GM12878 (cell line): ENCODE results near the gene RASL12. TPM values are rescaled to one million over a fixed set of nuclear protein-coding genes. Genes with fewer than 3 reads are reported as not detected.

Source experiments
- CEBPZ ChIP-seq: fragments of 150-350 bp; IDR thresholded peaks from 2 replicates; pipeline ENCODE4 v1.6.1; 2016; ENCODE audit warnings: low read depth, low read length
- PAX5 ChIP-seq: IDR thresholded peaks from 2 replicates; pipeline ENCODE4 v1.6.1; 2011; ENCODE audit warnings: low read depth, low read length, borderline replicate concordance
- RBBP5 ChIP-seq: fragments of 200-600 bp; sonication (generic); conservative IDR thresholded peaks from 2 replicates; pipeline ENCODE4 v1.6.1; 2016
- SIX5 ChIP-seq: IDR thresholded peaks from 2 replicates; pipeline ENCODE4 v1.6.1; 2011; ENCODE audit warnings: mild to moderate bottlenecking, low read depth, low read length, moderate library complexity; ENCODE audit not compliant: severe bottlenecking
- SMAD1 ChIP-seq: fragments of 450-650 bp; IDR thresholded peaks from 2 replicates; pipeline ENCODE4 v1.6.1; 2018; ENCODE audit warnings: mild to moderate bottlenecking, low read depth; ENCODE audit not compliant: partially characterized antibody
- SP1 ChIP-seq: IDR thresholded peaks from one replicate; pipeline ENCODE4 v1.6.1; 2011; ENCODE audit warnings: low read depth, low read length
- TCF7 ChIP-seq: IDR thresholded peaks from 2 replicates; pipeline ENCODE4 v1.6.1; 2014; ENCODE audit warnings: antibody characterized with exemption, borderline replicate concordance
- polyA plus RNA-seq, 11 experiments: library from polyadenylated mRNA; depleted of rRNA in 4 of 11; unstranded in 6 of 11; stranded (reverse) in 5 of 11; fragments of >200 nt; fragmentation: Nextera tagmentation in 4 of 11; fragmentation: Illumina TruSeq in 1 of 11; extraction: Ambion mirVana in 4 of 11; extraction: Trizol in 1 of 11; gene quantifications; 1 replicate in 1 of 11; 2 replicates in 10 of 11; pipeline versions ENCODE4 v1.2.1 to v1.2.3, GENCODE V29; 2011 to 2016; ENCODE audit warnings: inconsistent platforms in 2 of 11, missing spikeins in 2 of 11, low read depth in 1 of 11
- total RNA-seq, 4 experiments: library from RNA; depleted of rRNA in 3 of 4; stranded (reverse); fragments of >200 nt in 3 of 4; fragmentation: Illumina TruSeq in 1 of 4; extraction: Trizol in 1 of 4; gene quantifications; 2 replicates each; pipeline versions ENCODE4 v1.2.1 to v1.2.3, GENCODE V29; 2013 to 2021
- TF ChIP-seq, protein P1 (sequence below): fragments of 450-650 bp; IDR thresholded peaks from 2 replicates; pipeline ENCODE4 v1.6.1; 2018; ENCODE audit warnings: borderline replicate concordance, mild to moderate bottlenecking; ENCODE audit not compliant: partially characterized antibody
- TF ChIP-seq, protein P2 (sequence below): fragments of 450-650 bp; IDR thresholded peaks from 2 replicates; pipeline ENCODE4 v1.6.1; 2017; ENCODE audit warnings: mild to moderate bottlenecking, low read depth, inconsistent platforms; ENCODE audit not compliant: poor library complexity, severe bottlenecking

RASL12 gene
- total and polyA plus RNA-seq, 10 of the 15 experiments (the other 5 are each of a cell fraction or from before 2014, with no cell fraction given) = 0.06 to 0.10 TPM; not detected in 8

GRCh38 chr15:65079580-65079979 lies 11.8 kb upstream of the RASL12 start (continued):
- TF ChIP-seq CEBPZ (no peak), SIX5 (no peak), SP1 (no peak), TCF7 (no peak), PAX5 (no peak), RBBP5 (no peak), SMAD1 (no peak)
- TF ChIP-seq, protein P1, sequence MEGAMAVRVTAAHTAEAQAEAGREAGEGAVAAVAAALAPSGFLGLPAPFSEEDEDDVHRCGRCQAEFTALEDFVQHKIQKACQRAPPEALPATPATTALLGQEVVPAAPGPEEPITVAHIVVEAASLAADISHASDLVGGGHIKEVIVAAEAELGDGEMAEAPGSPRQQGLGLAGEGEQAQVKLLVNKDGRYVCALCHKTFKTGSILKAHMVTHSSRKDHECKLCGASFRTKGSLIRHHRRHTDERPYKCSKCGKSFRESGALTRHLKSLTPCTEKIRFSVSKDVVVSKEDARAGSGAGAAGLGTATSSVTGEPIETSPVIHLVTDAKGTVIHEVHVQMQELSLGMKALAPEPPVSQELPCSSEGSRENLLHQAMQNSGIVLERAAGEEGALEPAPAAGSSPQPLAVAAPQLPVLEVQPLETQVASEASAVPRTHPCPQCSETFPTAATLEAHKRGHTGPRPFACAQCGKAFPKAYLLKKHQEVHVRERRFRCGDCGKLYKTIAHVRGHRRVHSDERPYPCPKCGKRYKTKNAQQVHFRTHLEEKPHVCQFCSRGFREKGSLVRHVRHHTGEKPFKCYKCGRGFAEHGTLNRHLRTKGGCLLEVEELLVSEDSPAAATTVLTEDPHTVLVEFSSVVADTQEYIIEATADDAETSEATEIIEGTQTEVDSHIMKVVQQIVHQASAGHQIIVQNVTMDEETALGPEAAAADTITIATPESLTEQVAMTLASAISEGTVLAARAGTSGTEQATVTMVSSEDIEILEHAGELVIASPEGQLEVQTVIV = no peak
- TF ChIP-seq, protein P2, sequence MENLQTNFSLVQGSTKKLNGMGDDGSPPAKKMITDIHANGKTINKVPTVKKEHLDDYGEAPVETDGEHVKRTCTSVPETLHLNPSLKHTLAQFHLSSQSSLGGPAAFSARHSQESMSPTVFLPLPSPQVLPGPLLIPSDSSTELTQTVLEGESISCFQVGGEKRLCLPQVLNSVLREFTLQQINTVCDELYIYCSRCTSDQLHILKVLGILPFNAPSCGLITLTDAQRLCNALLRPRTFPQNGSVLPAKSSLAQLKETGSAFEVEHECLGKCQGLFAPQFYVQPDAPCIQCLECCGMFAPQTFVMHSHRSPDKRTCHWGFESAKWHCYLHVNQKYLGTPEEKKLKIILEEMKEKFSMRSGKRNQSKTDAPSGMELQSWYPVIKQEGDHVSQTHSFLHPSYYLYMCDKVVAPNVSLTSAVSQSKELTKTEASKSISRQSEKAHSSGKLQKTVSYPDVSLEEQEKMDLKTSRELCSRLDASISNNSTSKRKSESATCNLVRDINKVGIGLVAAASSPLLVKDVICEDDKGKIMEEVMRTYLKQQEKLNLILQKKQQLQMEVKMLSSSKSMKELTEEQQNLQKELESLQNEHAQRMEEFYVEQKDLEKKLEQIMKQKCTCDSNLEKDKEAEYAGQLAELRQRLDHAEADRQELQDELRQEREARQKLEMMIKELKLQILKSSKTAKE = no peak
- TF ChIP-seq, all 136 proteins: peak for 0
